NCI-H1048 (cell line): ENCODE measurements around the gene AMDHD2.
A peak's percentile ranks its signal among the peaks of the same experiment; 100 is the strongest.
"Not testable (repeated sequence)": the region's sequence is repeated elsewhere in the genome, so short reads cannot be mapped to it uniquely, and the experiment has no call there.

ENCODE experiments used
- DNase-seq: peaks from one replicate; lab custom pipeline; 2025; lab: John Stamatoyannopoulos, UW

The AMDHD2 gene

GRCh38 chr16:2520097-2520783 is at the start of gene AMDHD2:
AMDHD2 (plus strand) TSS chr16:2520371; CDS start chr16:2520459, 88 bp downstream.
- peak; percentile 46 for DNase-seq

GRCh38 chr16:2470603-2471015 is 49.6 kb upstream of the AMDHD2 start:
- DNase-seq, result no peak

GRCh38 chr16:2471016-2471652 is 49.0 kb upstream of the AMDHD2 start, which contains the start of gene NTN3:
NTN3 (plus strand) TSS chr16:2471297; CDS start chr16:2471702, 405 bp downstream.
- DNase-seq, result no peak

- no peak for DNase-seq
Observed at GRCh38 chr16:2471653-2472487, 48.3 kb upstream of the AMDHD2 start.

- DNase-seq, result no peak
Observed at GRCh38 chr16:2472488-2472864, 47.7 kb upstream of the AMDHD2 start.

GRCh38 chr16:2472885-2473445 is 47.2 kb upstream of the AMDHD2 start:
- no peak for DNase-seq

GRCh38 chr16:2473446-2473926 is 46.7 kb upstream of the AMDHD2 start:
- no peak for DNase-seq

GRCh38 chr16:2473999-2474876 is 45.9 kb upstream of the AMDHD2 start:
- DNase-seq, result no peak

GRCh38 chr16:2474877-2475412 is 45.2 kb upstream of the AMDHD2 start, which contains the start of gene TBC1D24:
TBC1D24 (plus strand) TSS chr16:2475127; CDS start chr16:2496149, 21,022 bp downstream.
- peak; percentile 27 for DNase-seq

GRCh38 chr16:2475413-2476344 is 44.5 kb upstream of the AMDHD2 start:
- no peak for DNase-seq

GRCh38 chr16:2476345-2476720 is 43.8 kb upstream of the AMDHD2 start:
- DNase-seq, result no peak

- no peak for DNase-seq
Observed at GRCh38 chr16:2476741-2477140, 43.4 kb upstream of the AMDHD2 start.

GRCh38 chr16:2477327-2477726 is 42.8 kb upstream of the AMDHD2 start:
- no peak for DNase-seq

GRCh38 chr16:2478279-2478678 is 41.9 kb upstream of the AMDHD2 start:
- no peak for DNase-seq

GRCh38 chr16:2479996-2480395 is 40.2 kb upstream of the AMDHD2 start:
- DNase-seq, result not testable (repeated sequence)

- no peak for DNase-seq
Observed at GRCh38 chr16:2480948-2481347, 39.2 kb upstream of the AMDHD2 start.

- no peak for DNase-seq
Observed at GRCh38 chr16:2481676-2482075, 38.5 kb upstream of the AMDHD2 start.

- DNase-seq, result no peak
Observed at GRCh38 chr16:2482249-2482648, 37.9 kb upstream of the AMDHD2 start.

GRCh38 chr16:2482708-2483534 is 37.2 kb upstream of the AMDHD2 start:
- DNase-seq, result no peak
